PC-9 (cell line): ENCODE data around the gene ZSCAN10. TPM values are rescaled to one million over a fixed set of nuclear protein-coding genes. Genes with fewer than 3 reads are reported as not detected.
"Not testable (repeated sequence)": the region's sequence is repeated elsewhere in the genome, so short reads cannot be mapped to it uniquely, and the experiment has no call there.

Experiments used
- BruUV-seq: library from RNA; stranded (reverse); fragments of 400-500 nt; replicated peaks from 2 replicates; lab custom pipeline; 2021; lab: Mats Ljungman, UMichigan
- CTCF ChIA-PET: fragments of 300-600 bp; sonication (Branson Sonifier 250); formaldehyde crosslinking; loops from one replicate; lab custom pipeline; 2022; ENCODE audit warnings: antibody characterized with exemption; lab: Charles Lee
- POLR2A ChIA-PET: fragments of 300-600 bp; sonication (Branson Sonifier 250); formaldehyde crosslinking; loops from one replicate; lab custom pipeline; 2022; ENCODE audit warnings: antibody characterized with exemption; ENCODE audit not compliant: unreplicated experiment; lab: Charles Lee
- DNase-seq, 2 experiments: peaks; one replicate each; pipeline versions ENCODE4 v3.0.0 to v3.0.0-alpha.2; 2015 to 2022; ENCODE audit warnings: mixed read lengths in 1 of 2
- H2AFZ ChIP-seq: fragments of 200-600 bp; sonication (generic); 2 replicates; pipeline ENCODE4 v1.8.1; 2017; ENCODE audit warnings: antibody characterized with exemption
- H3F3A ChIP-seq: fragments of 200-600 bp; sonication (generic); 2 replicates; pipeline ENCODE4 v1.8.1; 2017; ENCODE audit warnings: antibody characterized with exemption, mild to moderate bottlenecking, low read depth; ENCODE audit not compliant: insufficient read depth
- H3K27ac ChIP-seq: fragments of 200-600 bp; sonication (generic); 2 replicates; pipeline ENCODE4 v1.6.1; 2016; ENCODE audit warnings: mixed run types
- H3K27me3 ChIP-seq: fragments of 200-600 bp; sonication (generic); 2 replicates; pipeline ENCODE4 v1.6.1; 2016; ENCODE audit warnings: low read depth, mixed run types; ENCODE audit not compliant: insufficient read depth
- H3K36me3 ChIP-seq: fragments of 200-600 bp; sonication (generic); 2 replicates; pipeline ENCODE4 v1.6.1; 2016; ENCODE audit warnings: low read depth, mixed run types
- H3K4me1 ChIP-seq: fragments of 200-600 bp; sonication (generic); replicated peaks from 2 replicates; pipeline ENCODE4 v1.6.1; 2016; ENCODE audit warnings: mixed run types; ENCODE audit not compliant: insufficient read depth
- H3K4me2 ChIP-seq: fragments of 200-600 bp; sonication (generic); 2 replicates; pipeline ENCODE4 v1.6.1; 2017; ENCODE audit warnings: mixed run types
- H3K4me3 ChIP-seq: fragments of 200-600 bp; sonication (generic); 2 replicates; pipeline ENCODE4 v1.6.1; 2016; ENCODE audit warnings: mixed run types
- H3K79me2 ChIP-seq: fragments of 200-600 bp; sonication (generic); 2 replicates; pipeline ENCODE4 v1.6.1; 2017; ENCODE audit warnings: low read depth, mixed run types
- H3K9me2 ChIP-seq: fragments of 200-600 bp; sonication (generic); 2 replicates; pipeline ENCODE4 v1.8.1; 2017; ENCODE audit warnings: mild to moderate bottlenecking; ENCODE audit not compliant: insufficient read depth
- H3K9me3 ChIP-seq: fragments of 200-600 bp; sonication (generic); 2 replicates; pipeline ENCODE4 v1.8.1; 2016; ENCODE audit warnings: low read depth; ENCODE audit not compliant: insufficient read depth
- H4K20me1 ChIP-seq: fragments of 200-600 bp; sonication (generic); 2 replicates; pipeline ENCODE4 v1.8.1; 2017; ENCODE audit not compliant: insufficient read depth
- CTCF ChIP-seq: fragments of 200-600 bp; sonication (generic); conservative IDR thresholded peaks from 2 replicates; pipeline ENCODE4 v1.6.1; 2017; ENCODE audit warnings: mixed run types, antibody characterized with exemption, mild to moderate bottlenecking, moderate library complexity
- EZH2 ChIP-seq: fragments of 200-600 bp; sonication (generic); IDR thresholded peaks from 2 replicates; pipeline ENCODE4 v1.8.0; 2017; ENCODE audit warnings: antibody characterized with exemption, low read depth
- intact Hi-C: fragments of 100-400 bp; cut with micrococcal nuclease; formaldehyde crosslinking; loops from one replicate; pipeline ENCODE4 v1.10.0; 2022; ENCODE audit not compliant: unreplicated experiment
- total RNA-seq: library from RNA; stranded (reverse); gene quantifications from 2 replicates; pipeline ENCODE4 v1.2.3, GENCODE V29; 2021

ZSCAN10 gene
- total RNA-seq, 1 experiment from 2014 or later, result not detected

- no peak overlapping the region for H3K27ac ChIP-seq
- no peaks in the 10 kb centered on the region for H3K9me2 ChIP-seq
- DNase-seq, result no peak
- H3K9me3 ChIP-seq, result no peaks in the 10 kb centered on the region
- TF ChIP-seq EZH2 (no peak), CTCF (no peak)
- intact Hi-C loops, result no loop called here
- H3K27me3 ChIP-seq, result peaks cover 4% of the 10 kb centered on the region
- H3K4me3 ChIP-seq, result no peak overlapping the region
- POLR2A ChIA-PET, result no interaction called here
- no peaks in the 10 kb centered on the region for H4K20me1 ChIP-seq
- no peak overlapping the region for H2AFZ ChIP-seq
- H3K4me1 ChIP-seq, result no peaks in the 10 kb centered on the region
- no peak overlapping the region for H3K4me2 ChIP-seq
- H3F3A ChIP-seq, result no peaks in the 10 kb centered on the region
- CTCF ChIA-PET, result no interaction called here
- no peaks in the 10 kb centered on the region for H3K79me2 ChIP-seq
- BruUV-seq, result no TSS peak
- H3K36me3 ChIP-seq, result no peaks in the 10 kb centered on the region
Observed at GRCh38 chr16:3085868-3086595, 13.1 kb downstream of the ZSCAN10 start.

GRCh38 chr16:3084969-3085670 lies 14.0 kb downstream of the ZSCAN10 start:
- ChIA-PET POLR2A (no interaction called here), CTCF (no interaction called here)
- DNase-seq, result no peak

GRCh38 chr16:3084491-3084890 lies 14.6 kb downstream of the ZSCAN10 start:
- POLR2A ChIA-PET, result no interaction called here
- Histone ChIP-seq H3K27ac (no peak overlapping the region), H3K4me1 (no peaks in the 10 kb centered on the region), H3F3A (no peaks in the 10 kb centered on the region), H2AFZ (no peak overlapping the region), H4K20me1 (no peaks in the 10 kb centered on the region), H3K27me3 (peaks cover 19% of the 10 kb centered on the region), H3K9me3 (no peaks in the 10 kb centered on the region), H3K4me2 (no peak overlapping the region), H3K9me2 (no peaks in the 10 kb centered on the region), H3K79me2 (no peaks in the 10 kb centered on the region), H3K4me3 (no peak overlapping the region), H3K36me3 (no peaks in the 10 kb centered on the region)
- intact Hi-C loops, result no loop called here
- DNase-seq, result no peak
- no TSS peak for BruUV-seq
- TF ChIP-seq CTCF (no peak), EZH2 (no peak)
- CTCF ChIA-PET, result no interaction called here

More at GRCh38 chr16:3084969-3085670, 14.0 kb downstream of the ZSCAN10 start:
- no peak for TF ChIP-seq EZH2
- no peak for TF ChIP-seq CTCF
- Histone ChIP-seq H3K4me3 (no peak overlapping the region), H4K20me1 (no peaks in the 10 kb centered on the region), H3K27ac (no peak overlapping the region), H3K27me3 (peaks cover 13% of the 10 kb centered on the region), H3K79me2 (no peaks in the 10 kb centered on the region), H3F3A (no peaks in the 10 kb centered on the region), H3K9me2 (no peaks in the 10 kb centered on the region), H3K4me1 (no peaks in the 10 kb centered on the region), H3K36me3 (no peaks in the 10 kb centered on the region), H3K9me3 (no peaks in the 10 kb centered on the region), H2AFZ (no peak overlapping the region), H3K4me2 (no peak overlapping the region)
- intact Hi-C loops, result no loop called here
- no TSS peak for BruUV-seq

DNA sequence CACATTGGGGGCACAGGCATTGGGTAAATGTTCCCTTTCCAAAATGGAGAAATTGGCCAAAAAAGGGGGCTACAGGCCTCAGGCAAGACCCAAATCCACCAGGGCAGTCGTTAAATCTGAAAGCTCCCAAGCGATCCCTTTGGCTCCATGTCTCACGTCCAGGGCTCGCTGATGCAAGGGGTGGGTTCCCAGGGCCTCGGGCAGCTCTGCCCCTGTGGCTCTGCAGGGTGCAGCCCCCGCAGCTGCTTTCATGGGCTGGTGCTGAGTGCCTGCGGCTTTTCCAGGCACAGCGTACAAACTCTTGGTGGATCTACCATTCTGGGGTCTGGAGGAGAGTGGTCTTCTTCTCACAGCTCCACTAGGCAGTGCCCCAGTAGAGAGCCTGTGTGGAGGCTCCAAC lies 15.7 kb downstream of the ZSCAN10 start:
- H3K36me3 ChIP-seq, H3K9me2 ChIP-seq, CTCF ChIA-PET, DNase-seq, BruUV-seq, H4K20me1 ChIP-seq, H2AFZ ChIP-seq, H3F3A ChIP-seq, H3K4me3 ChIP-seq, H3K4me2 ChIP-seq, H3K27ac ChIP-seq, H3K9me3 ChIP-seq, H3K4me1 ChIP-seq, intact Hi-C loops, H3K79me2 ChIP-seq, POLR2A ChIA-PET: not testable (repeated sequence)
- peaks cover 24% of the 10 kb centered on the region for H3K27me3 ChIP-seq

DNA sequence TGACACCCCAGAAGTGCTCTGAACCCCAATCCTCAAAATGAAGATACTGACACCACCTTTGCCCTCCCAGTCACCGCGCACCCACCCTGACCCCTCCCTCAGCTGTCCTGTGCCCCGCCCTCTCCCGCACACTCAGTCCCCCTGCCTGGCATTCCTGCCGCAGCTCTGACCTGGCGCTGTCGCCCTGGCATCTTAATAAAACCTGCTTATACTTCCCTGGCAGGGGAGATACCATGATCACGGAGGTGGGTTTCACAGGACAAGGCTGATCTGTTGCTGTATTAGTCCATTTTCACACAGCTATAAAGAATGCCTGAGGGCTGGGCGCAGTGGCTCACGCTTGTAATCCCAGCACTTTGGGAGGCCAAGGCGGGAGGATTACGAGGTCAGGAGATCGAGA lies 17.1 kb downstream of the ZSCAN10 start:
- peaks cover 15% of the 10 kb centered on the region for H3K4me1 ChIP-seq
- DNase-seq, POLR2A ChIA-PET, H3K36me3 ChIP-seq, H3F3A ChIP-seq, H3K4me2 ChIP-seq, H3K9me3 ChIP-seq, CTCF ChIA-PET, BruUV-seq, intact Hi-C loops, H3K4me3 ChIP-seq, H4K20me1 ChIP-seq, H2AFZ ChIP-seq, H3K9me2 ChIP-seq, H3K79me2 ChIP-seq, H3K27ac ChIP-seq: not testable (repeated sequence)
- H3K27me3 ChIP-seq, result peaks cover 24% of the 10 kb centered on the region
